Endothelial cell of umbilical vein (primary cell): ENCODE measurements around the gene USH1C. TPM values are rescaled to one million over a fixed set of nuclear protein-coding genes. Genes with fewer than 3 reads are reported as not detected.

Experiments used
- BruUV-seq: library from RNA; stranded (reverse); fragments of 400-500 nt; replicated peaks from 2 replicates; lab custom pipeline; 2021; lab: Mats Ljungman, UMichigan
- CTCF ChIA-PET: fragments of 300-600, 350-600 bp; sonication (Branson Sonifier 250); formaldehyde crosslinking; loops from one replicate; lab custom pipeline; 2021; ENCODE audit warnings: antibody characterized with exemption, inconsistent platforms; lab: Charles Lee
- POLR2A ChIA-PET: fragments of 300-600, 350-600 bp; sonication (Branson Sonifier 250); formaldehyde crosslinking; loops from one replicate; lab custom pipeline; 2021; ENCODE audit warnings: antibody characterized with exemption, inconsistent platforms; lab: Charles Lee
- DNase-seq: peaks from one replicate; pipeline ENCODE4 v3.0.0-alpha.2; 2011; ENCODE audit warnings: low read depth, low spot score
- FAIRE-seq: peaks from 2 replicates; lab custom pipeline; 2011; peaks lifted over from hg19 to GRCh38; lab: Jason Lieb, UNC
- H2AFZ ChIP-seq: 2 replicates; pipeline ENCODE4 v1.6.0; 2012; ENCODE audit warnings: low read depth, low read length, control low read depth, inconsistent platforms
- H3K27ac ChIP-seq: 2 replicates; pipeline ENCODE4 v1.5.1; 2011; ENCODE audit warnings: low read depth, mild to moderate bottlenecking, control low read depth, low read length, moderate library complexity; ENCODE audit not compliant: insufficient read depth
- H3K27me3 ChIP-seq, 2 experiments: 2 replicates each; pipeline versions ENCODE4 v1.6.0 to v1.6.1; 2011; ENCODE audit warnings: low read length in 2 of 2, mixed read lengths in 1 of 2; ENCODE audit not compliant: control insufficient read depth in 2 of 2, insufficient read depth in 2 of 2
- H3K36me3 ChIP-seq, 2 experiments: 2 replicates in 1 of 2; 3 replicates in 1 of 2; pipeline ENCODE4 v1.5.1; 2011; ENCODE audit warnings: low read length in 2 of 2, mild to moderate bottlenecking in 1 of 2, moderate library complexity in 1 of 2; ENCODE audit not compliant: control insufficient read depth in 2 of 2, insufficient read depth in 2 of 2; ENCODE audit errors: extremely low read depth in 1 of 2
- H3K4me1 ChIP-seq: 3 replicates; pipeline ENCODE4 v1.5.1; 2011; ENCODE audit warnings: mild to moderate bottlenecking, low read length; ENCODE audit not compliant: control insufficient read depth, insufficient read depth; ENCODE audit errors: extremely low read depth
- H3K4me2 ChIP-seq: 2 replicates; pipeline ENCODE4 v1.6.1; 2011; ENCODE audit warnings: low read length, control low read depth, mixed read lengths; ENCODE audit not compliant: insufficient read depth
- H3K4me3 ChIP-seq, 3 experiments: fragments of 200-600 bp in 1 of 3; sonication (generic), shearing (Covaris generic) in 1 of 3; replicated peaks in 1 of 3; 2 replicates each; pipeline ENCODE4 v1.5.1; 2011 to 2016; ENCODE audit warnings: control low read depth in 3 of 3, low read length in 3 of 3, mild to moderate bottlenecking in 2 of 3, inconsistent platforms in 1 of 3, low read depth in 1 of 3, moderate library complexity in 1 of 3; ENCODE audit not compliant: insufficient read depth in 1 of 3
- H3K79me2 ChIP-seq: 2 replicates; pipeline ENCODE4 v1.6.0; 2012; ENCODE audit warnings: low read length, inconsistent platforms; ENCODE audit not compliant: control insufficient read depth, insufficient read depth
- H3K9ac ChIP-seq: replicated peaks from 2 replicates; pipeline ENCODE3; 2011; ENCODE audit warnings: low read length, control low read depth; ENCODE audit not compliant: insufficient read depth; ENCODE audit errors: extremely low read depth
- H3K9me1 ChIP-seq: replicated peaks from 3 replicates; pipeline ENCODE4 v1.6.0; 2011; ENCODE audit warnings: mild to moderate bottlenecking, low read length; ENCODE audit not compliant: control insufficient read depth, insufficient read depth; ENCODE audit errors: extremely low read depth
- H3K9me3 ChIP-seq: replicated peaks from 2 replicates; pipeline ENCODE4 v1.5.1; 2012; ENCODE audit warnings: low read length, inconsistent platforms; ENCODE audit not compliant: control insufficient read depth, insufficient read depth
- H4K20me1 ChIP-seq: replicated peaks from 2 replicates; pipeline ENCODE3; 2011; ENCODE audit warnings: mild to moderate bottlenecking, low read length; ENCODE audit not compliant: control insufficient read depth, insufficient read depth; ENCODE audit errors: extremely low read depth
- EZH2 ChIP-seq: IDR thresholded peaks from 2 replicates; pipeline ENCODE4 v1.6.1; 2012; ENCODE audit warnings: borderline replicate concordance, low read depth, mild to moderate bottlenecking, moderate library complexity, low read length, inconsistent platforms; ENCODE audit not compliant: severe bottlenecking
- FOS ChIP-seq: IDR thresholded peaks from 2 replicates; pipeline ENCODE4 v1.6.1; 2011; ENCODE audit warnings: mild to moderate bottlenecking, low read length, moderate library complexity, borderline replicate concordance; ENCODE audit not compliant: insufficient read depth
- GATA2 ChIP-seq: IDR thresholded peaks from 2 replicates; pipeline ENCODE4 v1.7.0; 2011; ENCODE audit warnings: low read depth, mild to moderate bottlenecking, moderate library complexity, mixed read lengths, low read length; ENCODE audit not compliant: insufficient read length, insufficient read depth
- JUN ChIP-seq: IDR thresholded peaks from 2 replicates; pipeline ENCODE4 v1.6.1; 2011; ENCODE audit warnings: borderline replicate concordance, low read depth; ENCODE audit not compliant: insufficient read length, insufficient read depth
- MAX ChIP-seq: IDR thresholded peaks from 2 replicates; pipeline ENCODE4 v1.6.1; 2011; ENCODE audit not compliant: insufficient read depth, insufficient read length
- MYC ChIP-seq: IDR thresholded peaks from one replicate; pipeline ENCODE4 v1.6.1; 2011; ENCODE audit warnings: mild to moderate bottlenecking, low read depth, low read length
- POLR2A ChIP-seq: IDR thresholded peaks from 2 replicates; pipeline ENCODE4 v1.6.1; 2012; ENCODE audit warnings: low read depth, mild to moderate bottlenecking, control low read depth, low read length
- POLR2AphosphoS5 ChIP-seq: IDR thresholded peaks from 2 replicates; pipeline ENCODE4 v1.6.1; 2012; ENCODE audit warnings: low read depth, mild to moderate bottlenecking, control low read depth, low read length, moderate library complexity; ENCODE audit not compliant: insufficient read depth
- dilution Hi-C: fragments of 300-500 bp; cut with MboI; formaldehyde crosslinking; loops from one replicate; pipeline ENCODE4 v1.15.0; 2019; ENCODE audit warnings: low sequenced_read_pairs; ENCODE audit not compliant: extremely low pct_ligation_motif_present
- intact Hi-C: fragments of 100-400 bp; cut with micrococcal nuclease; formaldehyde crosslinking; loops from one replicate; pipeline ENCODE4 v1.10.0; 2022
- polyA plus RNA-seq, 4 experiments: library from polyadenylated mRNA; depleted of rRNA in 3 of 4; stranded (reverse) in 3 of 4; unstranded in 1 of 4; fragments of >200 nt; gene quantifications; 2 replicates each; pipeline versions ENCODE4 v1.2.1 to v1.2.3, GENCODE V29; 2011 to 2012; ENCODE audit warnings: missing spikeins in 1 of 4
- total RNA-seq: library from RNA; stranded (reverse); gene quantifications from 2 replicates; pipeline ENCODE4 v1.2.3, GENCODE V29; 2021
- TF ChIP-seq, protein P1 (sequence below), 2 donors: IDR thresholded peaks; 1 replicate in 1 of 2; 2 replicates in 1 of 2; pipeline ENCODE4 v1.5.1; 2011; ENCODE audit warnings: low read length in 2 of 2, mild to moderate bottlenecking in 2 of 2, moderate library complexity in 2 of 2, control low read depth in 1 of 2, inconsistent platforms in 1 of 2, low read depth in 1 of 2; ENCODE audit not compliant: insufficient read depth in 1 of 2; ENCODE audit errors: extremely low read depth in 1 of 2

Gene USH1C
- total and polyA plus RNA-seq, 2 donors (not counting 3 experiments of a cell fraction or from before 2014, with no cell fraction given), result not detected

DNA sequence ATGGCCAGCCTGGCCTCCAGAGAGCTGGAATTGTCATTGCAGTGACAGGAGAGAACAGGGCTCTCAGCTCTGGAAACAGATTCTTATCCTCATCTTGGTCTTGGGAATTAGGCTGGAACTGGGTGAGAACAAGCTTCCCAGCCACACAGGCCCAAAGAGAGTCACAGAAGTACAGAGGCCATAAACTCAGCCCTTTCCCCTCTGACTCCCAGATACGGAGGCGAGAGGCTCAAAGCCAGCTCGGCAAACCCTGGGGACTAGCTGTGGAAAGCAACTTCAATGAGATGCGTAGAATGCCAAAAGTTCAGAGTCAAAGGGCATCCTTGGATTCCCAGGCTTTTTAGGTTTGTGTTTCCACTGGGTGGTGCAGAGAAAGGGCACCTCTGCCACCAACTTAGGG lies 53.3 kb downstream of the USH1C start:
- ChIA-PET POLR2A (no interaction called here), CTCF (interaction anchor here (2.2 kb wide), 1 partner anchor 107 kb away, joined by 7 read pairs; no protein-coding TSS in a partner anchor)
- H3K9ac ChIP-seq, result no peak overlapping the region
- DNase-seq, result no peak
- H3K4me1 ChIP-seq, result no peaks in the 10 kb centered on the region
- H3K27ac ChIP-seq, result no peak overlapping the region
- H3K4me2 ChIP-seq, result no peak overlapping the region
- no peak overlapping the region for H2AFZ ChIP-seq
- no peaks in the 10 kb centered on the region for H4K20me1 ChIP-seq
- no TSS peak for BruUV-seq
- no peaks in the 10 kb centered on the region for H3K9me1 ChIP-seq
- TF ChIP-seq POLR2AphosphoS5 (no peak), GATA2 (no peak), FOS (no peak)
- H3K79me2 ChIP-seq, result no peaks in the 10 kb centered on the region
- peaks cover 0 to 2% of the 10 kb centered on the region in 2 experiments for H3K27me3 ChIP-seq
- H3K36me3 ChIP-seq, result no peaks in the 10 kb centered on the region
- H3K9me3 ChIP-seq, result no peaks in the 10 kb centered on the region
- intact Hi-C loops (loop anchor here (5.0 kb wide), 1 partner anchor 246 kb away; no protein-coding TSS in a partner anchor), dilution Hi-C loops (no loop called here)
- no peak for FAIRE-seq
- no peak overlapping the region for H3K4me3 ChIP-seq

DNA sequence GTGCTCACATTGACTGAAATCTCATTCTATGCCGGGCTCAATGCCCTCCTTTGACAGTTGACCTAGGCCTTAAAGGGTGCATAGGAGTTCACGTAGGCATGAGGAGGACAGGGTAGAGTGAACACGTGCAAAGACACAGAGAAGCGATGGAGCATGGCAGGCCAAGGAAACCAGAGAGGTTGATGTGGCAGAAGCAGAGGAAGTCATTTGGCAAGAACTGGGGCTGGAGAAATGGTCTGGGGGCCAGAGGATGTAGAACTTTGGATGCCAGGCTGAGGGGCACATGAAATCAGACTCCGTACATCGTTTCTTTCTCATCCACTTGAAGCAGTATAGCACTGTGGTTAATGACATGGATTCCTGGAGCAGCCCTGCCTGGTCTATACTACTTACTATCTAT lies 54.0 kb downstream of the USH1C start:
- Histone ChIP-seq H3K27me3 (peaks cover 0 to 2% of the 10 kb centered on the region in 2 experiments), H3K4me1 (no peaks in the 10 kb centered on the region), H3K9ac (no peak overlapping the region), H4K20me1 (no peaks in the 10 kb centered on the region), H3K4me3 (no peak overlapping the region), H3K36me3 (no peaks in the 10 kb centered on the region), H3K9me1 (no peaks in the 10 kb centered on the region), H2AFZ (no peak overlapping the region), H3K79me2 (no peaks in the 10 kb centered on the region), H3K27ac (no peak overlapping the region), H3K4me2 (no peak overlapping the region), H3K9me3 (no peaks in the 10 kb centered on the region)
- FAIRE-seq (no peak), DNase-seq (no peak)
- POLR2A ChIA-PET, result no interaction called here
- TF ChIP-seq FOS, result no peak
- TF ChIP-seq MAX, result no peak
- TF ChIP-seq EZH2, result no peak
- TF ChIP-seq GATA2, result no peak
- no peak for TF ChIP-seq JUN
- TF ChIP-seq, protein P1, sequence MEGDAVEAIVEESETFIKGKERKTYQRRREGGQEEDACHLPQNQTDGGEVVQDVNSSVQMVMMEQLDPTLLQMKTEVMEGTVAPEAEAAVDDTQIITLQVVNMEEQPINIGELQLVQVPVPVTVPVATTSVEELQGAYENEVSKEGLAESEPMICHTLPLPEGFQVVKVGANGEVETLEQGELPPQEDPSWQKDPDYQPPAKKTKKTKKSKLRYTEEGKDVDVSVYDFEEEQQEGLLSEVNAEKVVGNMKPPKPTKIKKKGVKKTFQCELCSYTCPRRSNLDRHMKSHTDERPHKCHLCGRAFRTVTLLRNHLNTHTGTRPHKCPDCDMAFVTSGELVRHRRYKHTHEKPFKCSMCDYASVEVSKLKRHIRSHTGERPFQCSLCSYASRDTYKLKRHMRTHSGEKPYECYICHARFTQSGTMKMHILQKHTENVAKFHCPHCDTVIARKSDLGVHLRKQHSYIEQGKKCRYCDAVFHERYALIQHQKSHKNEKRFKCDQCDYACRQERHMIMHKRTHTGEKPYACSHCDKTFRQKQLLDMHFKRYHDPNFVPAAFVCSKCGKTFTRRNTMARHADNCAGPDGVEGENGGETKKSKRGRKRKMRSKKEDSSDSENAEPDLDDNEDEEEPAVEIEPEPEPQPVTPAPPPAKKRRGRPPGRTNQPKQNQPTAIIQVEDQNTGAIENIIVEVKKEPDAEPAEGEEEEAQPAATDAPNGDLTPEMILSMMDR (IDR thresholded peaks at IDR 0.05; ENCODE audit: extremely low read depth in 1 of 2, insufficient read depth in 1 of 2, low read depth in 1 of 2, low read length in 2 of 2), result no peak
- TF ChIP-seq POLR2A, result no peak
- TF ChIP-seq POLR2AphosphoS5, result no peak
- TF ChIP-seq MYC, result no peak
- CTCF ChIA-PET, result no interaction called here
- BruUV-seq, result no TSS peak
- dilution Hi-C loops, result no loop called here
- intact Hi-C loops, result loop anchor here (5.0 kb wide), 1 partner anchor 247 kb away; no protein-coding TSS in a partner anchor
